ENCODE data around the gene SMIM12.
"Not testable (repeated sequence)": the region's sequence is repeated elsewhere in the genome, so short reads cannot be mapped to it uniquely, and the experiment has no call there.

Gene SMIM12

DNA sequence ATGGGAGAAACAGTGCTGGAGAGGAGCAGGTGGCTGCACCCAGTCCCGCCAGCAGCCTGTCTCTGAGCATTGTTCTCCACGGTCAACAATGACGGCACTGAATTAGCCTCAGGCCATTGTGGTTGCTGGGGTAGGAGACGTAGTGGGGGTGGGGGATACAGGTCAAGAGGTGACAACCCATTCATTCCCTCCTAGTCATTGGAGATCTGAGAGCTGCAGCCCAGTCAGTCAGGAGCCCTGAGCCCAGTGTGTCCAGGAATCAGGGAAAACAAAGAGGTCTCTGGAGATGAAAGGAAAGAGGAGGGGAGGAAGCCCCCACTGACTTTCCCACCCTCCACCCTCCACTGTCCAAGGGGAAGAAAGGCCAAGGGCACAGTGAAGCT, 15.3 kb downstream of the SMIM12 start:
- DNase-seq: no peak

DNA sequence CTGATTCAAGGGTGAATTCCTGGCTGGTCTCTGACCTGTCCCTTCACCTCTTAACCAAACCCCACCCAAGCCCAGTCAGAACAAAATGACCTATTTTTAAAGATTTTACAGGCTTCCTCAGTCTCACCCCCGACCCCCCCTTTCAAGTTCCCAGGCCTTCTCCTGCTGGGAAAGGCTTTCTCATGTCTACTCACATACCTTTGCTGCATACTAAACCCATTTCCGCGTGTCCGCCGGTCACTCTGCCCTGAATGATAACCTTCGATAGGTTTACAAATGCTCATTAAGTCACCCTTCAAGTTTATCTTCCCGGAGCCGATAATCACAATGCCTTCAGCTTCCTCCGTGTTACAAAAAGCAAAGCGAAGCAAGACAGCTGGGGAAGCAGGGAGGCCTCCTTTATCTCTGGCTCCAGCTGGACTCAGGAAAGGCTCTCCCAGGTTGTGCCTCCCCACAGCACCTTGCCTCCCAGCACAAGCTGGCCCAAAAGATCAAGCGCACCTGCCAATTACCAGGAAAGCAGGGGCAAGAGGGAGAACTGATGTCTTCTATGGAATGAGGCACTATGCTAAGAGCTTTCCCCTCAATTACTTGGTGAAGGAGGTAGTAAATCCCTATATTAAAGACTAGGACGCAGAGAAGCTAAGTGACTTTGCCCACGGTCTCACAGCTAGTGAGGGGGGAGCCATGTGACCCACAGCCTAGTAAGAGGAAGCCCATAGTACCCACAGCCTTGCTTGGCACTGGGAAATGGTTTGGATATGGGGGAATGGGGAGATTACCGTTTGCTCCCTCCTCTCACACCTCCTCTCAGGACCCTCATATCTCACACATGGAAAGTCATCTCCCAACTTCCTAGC, 15.9 kb downstream of the SMIM12 start:
- no peak for DNase-seq

DNA sequence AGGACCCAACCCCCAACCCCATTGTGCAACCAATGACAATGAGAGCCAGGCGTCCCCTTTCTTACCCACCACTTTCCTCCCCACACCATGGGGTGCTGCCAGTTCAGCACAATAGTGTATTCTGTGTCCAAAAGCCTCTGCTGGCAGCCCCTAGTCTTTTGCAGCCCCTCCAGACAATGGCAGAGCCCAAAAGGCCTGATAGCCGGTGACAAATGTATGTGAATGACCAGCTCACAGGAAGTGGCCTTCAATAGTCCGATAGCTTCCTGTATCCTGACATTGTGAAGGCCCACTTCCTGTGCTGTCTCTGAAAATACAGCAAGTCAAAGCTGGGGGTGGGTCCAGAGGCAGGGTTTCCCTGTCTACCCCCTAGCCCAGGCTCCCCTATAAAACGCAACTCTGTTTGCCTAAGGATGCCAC, 16.6 kb downstream of the SMIM12 start:
- no peak for DNase-seq

GRCh38 chr1:34842073-34842472, 17.5 kb downstream of the SMIM12 start:
- no peak for DNase-seq

GRCh38 chr1:34840426-34840825, 19.1 kb downstream of the SMIM12 start:
- DNase-seq: no peak

DNA sequence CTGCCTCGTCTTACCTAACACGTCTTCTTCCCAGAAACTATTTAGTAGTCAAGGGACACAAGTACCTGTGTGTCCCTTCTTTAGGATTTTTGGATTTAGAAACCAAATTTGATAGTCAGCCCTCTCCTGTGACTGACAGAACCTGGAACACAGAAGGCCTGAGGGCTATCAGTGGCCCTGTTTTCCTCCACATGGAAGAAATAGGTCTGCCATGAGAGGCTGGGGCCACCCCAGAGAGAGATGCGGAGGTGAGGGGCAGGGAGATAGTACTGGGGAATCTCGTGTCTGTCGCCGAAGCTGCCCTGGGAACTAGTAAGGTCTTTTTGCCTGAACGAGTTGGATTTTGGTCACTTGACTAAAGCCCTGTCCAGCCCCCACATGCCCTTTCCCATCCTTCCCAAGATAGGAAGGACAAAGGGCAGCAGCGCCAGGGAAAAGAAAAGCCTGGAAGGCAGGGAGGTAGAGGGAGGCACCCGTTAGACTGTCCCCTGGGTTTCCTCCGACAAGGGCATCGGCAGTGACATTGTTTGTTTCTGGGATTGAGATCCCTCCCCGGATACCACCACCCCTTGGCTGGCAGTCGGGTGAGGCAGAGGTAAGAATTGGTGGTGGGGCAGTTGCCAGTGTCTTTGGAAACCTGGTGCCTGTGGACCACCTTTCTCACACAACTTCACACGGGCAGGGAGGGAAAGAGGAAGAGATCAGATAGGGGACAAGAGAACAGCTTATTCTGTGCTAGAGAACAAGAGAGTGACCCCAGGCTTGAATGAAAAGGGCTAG, 19.8 kb downstream of the SMIM12 start:
- DNase-seq: no peak

DNA sequence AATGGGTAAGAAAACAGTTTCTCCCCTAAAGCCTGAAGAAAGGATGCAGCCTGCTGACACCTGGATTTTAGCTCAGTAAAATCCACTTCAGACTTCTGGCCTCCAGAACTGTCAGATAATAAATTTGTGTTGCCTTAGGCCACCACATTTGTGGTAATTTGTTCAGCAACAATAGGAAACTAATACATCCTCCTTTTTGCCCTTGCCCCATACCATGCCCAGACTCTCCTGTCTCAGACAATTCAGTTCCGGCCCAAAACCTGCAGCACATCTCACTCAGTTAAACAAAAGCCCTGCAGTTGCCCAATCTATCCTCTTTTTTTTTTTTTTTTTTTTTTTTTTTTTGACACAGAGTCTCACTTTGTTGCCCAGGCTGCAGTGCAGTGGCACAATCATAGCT, 25.8 kb downstream of the SMIM12 start:
- DNase-seq: no peak

DNA sequence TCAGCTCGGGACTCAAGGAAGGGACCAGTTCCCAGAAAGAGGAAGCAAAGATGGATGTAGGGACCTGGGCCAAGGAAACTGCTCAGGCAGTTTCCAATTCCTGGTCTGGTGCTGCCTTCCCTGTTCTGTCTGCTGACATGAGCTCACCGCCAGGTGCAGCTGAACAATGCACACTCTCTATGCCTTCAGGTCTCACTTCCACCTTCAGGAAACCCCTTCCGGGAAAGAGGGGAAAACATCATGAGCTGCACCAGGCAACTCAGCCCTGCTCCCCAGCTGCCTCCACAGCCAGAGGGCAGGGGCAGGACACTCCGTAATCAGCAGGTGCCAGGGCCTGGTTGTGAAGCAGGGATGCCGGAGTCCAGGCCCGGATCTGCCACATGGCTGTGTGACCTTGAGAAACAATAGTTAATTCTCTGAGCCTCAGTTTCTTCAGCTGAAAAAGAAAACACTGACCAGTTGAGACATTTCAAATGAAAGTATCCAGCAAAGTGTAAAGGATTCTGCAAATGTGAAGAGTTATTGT, 27.8 kb downstream of the SMIM12 start:
- no peak for DNase-seq

DNA sequence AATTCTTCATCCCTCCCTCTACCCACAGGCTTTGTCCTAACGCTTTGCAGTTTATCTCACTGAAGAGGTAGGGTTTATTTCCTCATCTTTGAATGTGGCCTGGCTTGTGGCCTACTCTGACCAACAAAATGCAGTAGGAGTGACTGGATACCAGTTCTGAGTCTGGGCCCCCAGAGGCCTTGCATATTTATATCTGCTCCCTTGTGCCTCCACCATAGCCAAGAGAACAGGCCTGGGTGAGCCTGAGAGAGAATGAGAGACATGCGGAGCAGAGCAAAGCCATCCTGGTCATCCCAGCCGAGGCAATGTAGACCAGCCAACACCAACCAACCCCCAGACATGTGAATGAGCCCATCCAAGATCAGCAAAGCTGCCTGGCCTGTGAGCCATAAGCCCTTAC, 30.3 kb downstream of the SMIM12 start:
- no peak for DNase-seq

DNA sequence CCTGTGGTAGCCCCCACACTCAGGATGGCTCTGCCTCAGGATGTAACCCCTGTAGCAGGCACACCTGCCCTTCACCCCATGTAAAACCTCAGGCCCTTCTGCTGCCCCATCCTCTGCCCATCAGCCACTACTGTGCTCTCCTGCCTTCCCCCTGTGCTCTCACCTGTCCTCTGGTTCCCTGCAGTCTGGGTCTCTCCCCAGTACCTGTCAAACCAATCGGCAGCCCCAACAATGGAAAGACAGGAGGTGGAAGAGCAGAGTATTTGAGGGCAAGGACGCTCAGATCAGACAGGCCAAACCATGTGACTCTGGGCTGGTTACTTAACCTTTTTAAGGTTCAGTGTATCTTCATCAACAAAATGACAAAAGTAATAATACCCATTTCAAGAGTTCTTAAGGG, 30.9 kb downstream of the SMIM12 start:
- DNase-seq: no peak

DNA sequence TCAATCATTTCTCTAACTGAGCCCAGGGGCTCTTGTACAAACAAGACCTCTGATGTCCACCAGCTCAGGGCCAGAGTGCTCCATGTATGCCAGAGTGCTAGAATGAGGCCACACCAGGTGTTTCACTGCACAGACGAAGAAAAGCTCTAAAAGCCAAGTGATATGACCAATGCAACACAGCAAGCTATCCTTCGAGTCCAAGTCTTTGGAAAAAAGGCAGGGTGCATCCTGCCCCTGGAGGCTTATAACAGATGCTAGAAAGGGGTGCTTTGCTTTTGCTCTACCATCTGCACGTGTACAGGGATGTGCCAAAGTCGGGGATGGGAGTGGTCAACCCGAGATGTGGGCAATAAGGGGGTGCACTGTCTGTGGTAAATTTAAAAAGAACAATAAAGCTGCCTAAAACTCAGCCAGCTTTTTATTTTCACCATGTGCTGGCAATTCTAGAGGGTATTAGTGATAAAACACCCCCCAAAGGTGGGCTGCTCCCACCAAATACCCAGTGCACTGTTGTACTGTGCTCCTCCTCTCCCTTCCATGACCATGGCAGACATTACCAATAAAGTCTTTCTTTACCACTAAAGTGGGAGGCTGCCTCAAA, 32.1 kb downstream of the SMIM12 start:
- DNase-seq: no peak

- DNase-seq: no peak
These were observed 34.0 kb downstream of the SMIM12 start for GRCh38 chr1:34825455-34826091.

GRCh38 chr1:34824817-34825454, 34.6 kb downstream of the SMIM12 start:
- DNase-seq: no peak

GRCh38 chr1:34822202-34822601, 37.3 kb downstream of the SMIM12 start:
- no peak for DNase-seq

DNA sequence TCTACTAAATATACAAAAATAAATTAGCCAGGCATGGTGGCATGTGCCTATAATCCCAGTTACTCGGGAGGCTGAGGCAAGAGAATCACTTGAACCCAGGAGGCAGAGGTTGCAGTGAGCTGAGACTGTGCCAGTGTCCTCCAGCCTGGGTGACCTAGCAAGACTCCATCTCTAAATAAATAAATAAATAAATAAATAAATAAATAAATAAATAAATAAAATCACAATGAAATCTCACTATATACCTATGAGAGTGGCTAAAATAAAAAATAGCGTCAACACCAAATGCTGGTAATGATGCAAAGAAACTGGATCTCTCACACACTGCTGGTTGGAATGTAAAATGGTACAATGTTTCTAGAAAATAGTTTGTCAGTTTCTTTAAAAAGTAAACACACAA, 40.7 kb downstream of the SMIM12 start:
- DNase-seq: not testable (repeated sequence)

DNA sequence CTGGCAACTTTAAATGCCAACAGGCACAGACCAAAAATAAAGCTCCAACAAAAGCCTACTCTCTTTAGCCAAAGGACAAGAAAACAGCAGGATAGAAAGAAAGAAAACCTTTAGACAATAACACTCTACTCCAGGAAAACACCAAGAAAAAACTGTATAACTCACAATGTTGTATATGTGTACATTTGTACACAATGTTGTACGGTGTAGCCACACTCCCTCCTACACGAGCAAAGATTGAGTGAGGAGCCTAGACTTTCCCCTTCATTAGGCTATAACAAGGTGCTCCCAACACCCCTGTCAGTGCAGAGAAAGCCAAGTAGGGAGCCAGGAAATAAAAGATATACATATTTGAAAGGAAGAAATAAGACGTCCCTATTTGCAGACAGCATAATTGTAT, 42.8 kb downstream of the SMIM12 start:
- no peak for DNase-seq

DNA sequence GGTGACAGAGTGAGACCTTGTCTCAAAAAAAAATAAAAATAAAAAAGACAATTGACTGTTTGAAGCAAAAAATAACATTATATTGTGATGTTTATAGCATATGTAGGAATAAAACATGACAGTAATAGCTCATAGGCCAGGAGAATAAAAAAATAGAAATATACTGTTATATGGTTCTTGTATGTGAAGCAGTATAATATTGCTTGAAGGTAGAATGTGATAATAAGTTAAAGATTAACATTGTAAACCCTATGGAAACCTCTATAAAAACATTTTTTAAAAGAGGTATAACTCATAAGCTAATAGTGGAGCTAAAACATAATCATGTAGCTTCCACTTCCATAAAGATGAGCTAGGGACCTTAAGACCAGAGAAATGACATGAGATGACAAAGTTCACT, 43.2 kb downstream of the SMIM12 start:
- DNase-seq: no peak

- DNase-seq: not testable (repeated sequence)
These were observed 48.8 kb downstream of the SMIM12 start for GRCh38 chr1:34810781-34811180.

DNA sequence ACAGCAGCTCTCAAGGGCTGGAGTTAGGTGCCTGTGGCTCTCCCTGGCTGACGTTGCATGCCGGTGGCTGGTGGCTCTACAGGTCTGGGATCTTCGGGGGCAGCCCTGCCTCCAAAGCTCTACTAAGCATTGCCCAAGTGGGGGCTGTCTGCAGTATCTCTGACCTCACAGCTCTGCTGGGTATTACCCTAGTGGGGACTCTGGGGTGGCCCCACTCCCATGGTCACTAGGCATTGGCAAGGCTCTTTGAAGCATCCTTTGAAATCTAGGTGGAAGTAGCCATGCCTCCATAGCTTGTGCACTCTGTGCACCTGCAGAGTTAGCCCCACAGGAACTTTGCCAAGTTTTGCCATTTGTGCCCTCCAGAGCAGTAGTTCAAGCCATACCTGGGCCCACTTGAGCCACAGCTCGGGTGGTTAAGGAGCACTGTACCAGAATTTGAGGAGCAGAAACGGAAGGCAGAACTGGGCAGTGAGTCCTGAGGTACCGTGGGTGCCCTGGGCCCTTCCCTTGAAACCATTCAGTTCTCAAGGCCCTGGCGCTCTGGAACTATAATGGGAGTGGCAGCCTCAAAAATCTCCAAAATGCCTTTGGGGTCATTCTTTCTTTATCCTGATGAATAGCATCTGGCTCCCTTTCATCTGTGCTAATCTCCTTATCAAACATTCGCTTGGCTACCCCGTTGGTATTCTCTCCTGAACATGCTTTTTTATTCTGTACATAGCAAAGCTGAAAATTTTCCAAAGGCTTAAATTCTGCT, 51.3 kb downstream of the SMIM12 start:
- DNase-seq: no peak

DNA sequence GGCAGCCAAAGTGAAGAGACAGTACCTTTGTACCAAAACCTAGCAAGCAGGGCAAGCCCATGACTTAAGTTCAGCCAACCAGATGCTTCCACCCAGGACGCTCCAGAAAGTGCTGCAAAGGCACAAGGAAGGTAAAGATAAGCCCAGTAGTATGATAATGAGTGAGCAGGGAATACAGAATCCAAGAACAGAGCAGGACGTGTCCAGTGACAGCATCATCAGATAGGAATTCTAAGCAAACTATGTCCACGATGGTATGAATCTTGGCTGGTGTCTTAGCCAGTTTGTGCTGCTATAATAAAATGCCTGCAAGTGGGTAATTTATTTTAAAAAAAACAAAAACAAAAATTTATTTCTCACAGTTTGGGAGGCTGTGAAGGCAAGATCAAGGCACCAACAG, 53.2 kb downstream of the SMIM12 start:
- no peak for DNase-seq

DNA sequence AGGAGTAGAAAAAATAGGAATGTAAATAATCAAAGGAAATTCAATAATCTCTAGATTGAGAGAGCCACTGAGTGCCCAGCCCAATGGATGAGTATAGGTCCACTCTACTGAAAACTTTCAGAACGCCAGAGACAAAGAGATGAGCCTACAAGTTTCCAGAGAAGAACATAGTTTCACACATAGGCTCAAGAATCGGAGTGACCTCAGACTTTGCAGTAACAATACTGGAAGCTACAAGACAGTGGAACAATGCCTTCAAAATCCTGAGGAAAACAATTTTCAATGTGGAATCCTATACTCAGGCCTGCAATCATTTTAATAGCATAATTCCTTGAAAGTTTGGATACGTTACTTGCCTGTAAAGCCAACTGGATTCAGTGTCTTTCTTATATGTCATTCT, 55.8 kb downstream of the SMIM12 start:
- no peak for DNase-seq

All from right kidney (tissue), 1 donor.